K562 (cell line): Measurements from ENCODE around the gene MAPK8IP1. TPM values are rescaled to one million over a fixed set of nuclear protein-coding genes. Genes with fewer than 3 reads are reported as not detected.

ENCODE experiments used
- ATAC-seq: fragments of 200-7000 bp; cut with Tn5 transposase; 3 replicates; pipeline ENCODE4 v1.9.1; 2020; ENCODE audit warnings: moderate library complexity
- BruUV-seq: library from RNA; stranded (reverse); fragments of 400-500 nt; replicated peaks from 2 replicates; lab custom pipeline; 2021; lab: Mats Ljungman, UMichigan
- CTCF ChIA-PET: fragments of 300-600 bp; formaldehyde crosslinking; extraction: SDS; loops from one replicate; lab custom pipeline; 2021; ENCODE audit warnings: low intra/inter-chr PET ratio; lab: Yijun Ruan, JAX
- POLR2A ChIA-PET: fragments of 300-600, 350-650 bp; sonication (Branson Sonifier 250); formaldehyde crosslinking; extraction: SDS; loops from one replicate; lab custom pipeline; 2021; ENCODE audit warnings: antibody characterized with exemption, inconsistent platforms; lab: Yijun Ruan, JAX
- DNase-seq, 4 experiments: peaks; one replicate each; pipeline versions ENCODE4 v3.0.0 to v3.0.0-alpha.2; 2011 to 2018; ENCODE audit warnings: low spot score in 3 of 4, mixed read lengths in 3 of 4; ENCODE audit errors: extremely low read depth in 1 of 4
- FAIRE-seq: peaks from 2 replicates; lab custom pipeline; 2011; peaks lifted over from hg19 to GRCh38; lab: Jason Lieb, UNC
- H2AFZ ChIP-seq: 2 replicates; pipeline ENCODE4 v1.6.0; 2011; ENCODE audit warnings: low read depth, low read length, control low read depth, inconsistent platforms
- H3K27ac ChIP-seq: fragments of 200-600 bp; 3 replicates; pipeline ENCODE4 v1.8.0; 2011; ENCODE audit warnings: low read depth, mild to moderate bottlenecking, control low read depth, inconsistent platforms, low read length, moderate library complexity, mixed read lengths; ENCODE audit errors: extremely low read depth
- H3K27me3 ChIP-seq, 2 experiments: fragments of 300-600 bp in 1 of 2; 2 replicates in 1 of 2; 3 replicates in 1 of 2; pipeline versions ENCODE4 v1.6.0 to v1.8.0; 2011; ENCODE audit warnings: inconsistent platforms in 2 of 2, low read length in 2 of 2, mild to moderate bottlenecking in 1 of 2, mixed read lengths in 1 of 2, moderate library complexity in 1 of 2; ENCODE audit not compliant: control insufficient read depth in 2 of 2, insufficient read depth in 2 of 2
- H3K36me3 ChIP-seq: fragments of 300-600 bp; 3 replicates; pipeline ENCODE4 v1.8.0; 2011; ENCODE audit warnings: mild to moderate bottlenecking, low read length, inconsistent platforms; ENCODE audit not compliant: control insufficient read depth, insufficient read depth
- H3K4me1 ChIP-seq, 2 experiments: fragments of 200-600 bp in 1 of 2; replicated peaks in 1 of 2; 2 replicates in 1 of 2; 3 replicates in 1 of 2; pipeline versions ENCODE4 v1.5.1 to v1.8.0; 2011; ENCODE audit warnings: inconsistent platforms in 2 of 2, low read length in 2 of 2, mild to moderate bottlenecking in 1 of 2, mixed read lengths in 1 of 2, moderate library complexity in 1 of 2; ENCODE audit not compliant: control insufficient read depth in 2 of 2, insufficient read depth in 2 of 2
- H3K4me2 ChIP-seq: 2 replicates; pipeline ENCODE4 v1.6.1; 2011; ENCODE audit warnings: low read length, control low read depth, inconsistent platforms, mixed read lengths; ENCODE audit not compliant: insufficient read depth
- H3K4me3 ChIP-seq: fragments of 200-600 bp; sonication (generic), shearing (Covaris generic); 2 replicates; pipeline ENCODE4 v1.5.1; 2016; ENCODE audit warnings: control low read depth, inconsistent platforms
- H3K79me2 ChIP-seq: fragments of 200-600 bp; 3 replicates; pipeline ENCODE4 v1.8.0; 2011; ENCODE audit warnings: low read length, inconsistent platforms; ENCODE audit not compliant: control insufficient read depth, insufficient read depth
- H3K9ac ChIP-seq, 2 experiments: 2 replicates each; pipeline versions ENCODE4 v1.6.0 to v1.6.1; 2011; ENCODE audit warnings: low read depth in 2 of 2, low read length in 2 of 2, control low read depth in 1 of 2, inconsistent platforms in 1 of 2, mild to moderate bottlenecking in 1 of 2, mixed read lengths in 1 of 2; ENCODE audit not compliant: insufficient read depth in 1 of 2
- H3K9me1 ChIP-seq: one replicate; pipeline ENCODE4 v1.6.0; 2011; ENCODE audit warnings: inconsistent platforms, mild to moderate bottlenecking, low read length, moderate library complexity; ENCODE audit not compliant: control insufficient read depth, insufficient read depth
- H3K9me3 ChIP-seq: replicated peaks from 2 replicates; pipeline ENCODE4 v1.5.1; 2011; ENCODE audit warnings: low read depth, low read length, inconsistent platforms; ENCODE audit not compliant: control insufficient read depth, insufficient read depth
- H4K20me1 ChIP-seq: replicated peaks from 2 replicates; pipeline ENCODE4 v1.6.1; 2011; ENCODE audit warnings: low read length, inconsistent platforms, mixed read lengths; ENCODE audit not compliant: control insufficient read depth, insufficient read depth
- TRIM25 ChIP-seq: fragments of 450-650 bp; IDR thresholded peaks from 2 replicates; pipeline ENCODE4 v1.7.0; 2016; ENCODE audit warnings: borderline replicate concordance
- ZNF12 ChIP-seq: sonication (generic); formaldehyde crosslinking; IDR thresholded peaks from 2 replicates; pipeline ENCODE4 v1.4.0; 2020; ENCODE audit warnings: mild to moderate bottlenecking, missing genetic modification reagents
- ZNF324 ChIP-seq: fragments of 250-450 bp; sonication (Bioruptor Pico); IDR thresholded peaks from 2 replicates; pipeline ENCODE4 v1.4.0; 2020; ENCODE audit warnings: mild to moderate bottlenecking
- ZNF398 ChIP-seq: fragments of 250-450 bp; sonication (Bioruptor Pico); IDR thresholded peaks from 2 replicates; pipeline ENCODE4 v1.8.0; 2021; ENCODE audit warnings: moderate library complexity, mild to moderate bottlenecking, inconsistent platforms
- WGBS: fragments of 100-300 bp; shearing (Covaris generic); methylation state at CpG from one replicate; pipeline ENCODE4 v1.1.6; 2016; ENCODE audit warnings: low coverage, mixed read lengths; ENCODE audit not compliant: insufficient coverage; ENCODE audit errors: missing lambda C conversion rate; 5-methylcytosine and 5-hydroxymethylcytosine counted together
- in situ Hi-C: fragments of 300-500 bp; cut with MboI; formaldehyde crosslinking; loops from 4 replicates; pipeline ENCODE4 v1.15.0; 2018; ENCODE audit warnings: inconsistent platforms, mixed read lengths
- intact Hi-C: fragments of 100-400 bp; cut with micrococcal nuclease; formaldehyde crosslinking; loops from 2 replicates; pipeline ENCODE4 v1.14.2; 2022
- polyA plus RNA-seq, 8 experiments: library from polyadenylated mRNA; depleted of rRNA in 4 of 8; stranded (reverse) in 5 of 8; unstranded in 3 of 8; fragments of >200 nt; fragmentation: Nextera tagmentation in 2 of 8; fragmentation: Illumina TruSeq in 1 of 8; extraction: Ambion mirVana in 2 of 8; extraction: Trizol in 1 of 8; gene quantifications; 2 replicates each; pipeline versions ENCODE4 v1.2.1 to v1.2.3, GENCODE V29; 2011 to 2014; ENCODE audit warnings: inconsistent platforms in 1 of 8, missing spikeins in 1 of 8
- total RNA-seq, 7 experiments: library from RNA; depleted of rRNA in 6 of 7; stranded (reverse); fragments of >200 nt in 6 of 7; fragmentation: Illumina TruSeq in 2 of 7; extraction: Trizol in 2 of 7; gene quantifications; 2 replicates each; pipeline versions ENCODE4 v1.2.1 to v1.2.3, GENCODE V29; 2011 to 2021; ENCODE audit warnings: low replicate concordance in 1 of 7
- TF ChIP-seq, protein P1 (sequence below): fragments of 450-650 bp; IDR thresholded peaks from 2 replicates; pipeline ENCODE4 v1.6.1; 2016; ENCODE audit warnings: borderline replicate concordance
- TF ChIP-seq, protein P2 (sequence below): fragments of 450-650 bp; IDR thresholded peaks from 2 replicates; pipeline ENCODE4 v1.6.1; 2016; ENCODE audit warnings: mild to moderate bottlenecking

Gene MAPK8IP1
- total and polyA plus RNA-seq, 9 of the 15 experiments (the other 6 are each of a cell fraction or from before 2014, with no cell fraction given) = 0.13 to 6.9 (median 2.5) TPM

DNA sequence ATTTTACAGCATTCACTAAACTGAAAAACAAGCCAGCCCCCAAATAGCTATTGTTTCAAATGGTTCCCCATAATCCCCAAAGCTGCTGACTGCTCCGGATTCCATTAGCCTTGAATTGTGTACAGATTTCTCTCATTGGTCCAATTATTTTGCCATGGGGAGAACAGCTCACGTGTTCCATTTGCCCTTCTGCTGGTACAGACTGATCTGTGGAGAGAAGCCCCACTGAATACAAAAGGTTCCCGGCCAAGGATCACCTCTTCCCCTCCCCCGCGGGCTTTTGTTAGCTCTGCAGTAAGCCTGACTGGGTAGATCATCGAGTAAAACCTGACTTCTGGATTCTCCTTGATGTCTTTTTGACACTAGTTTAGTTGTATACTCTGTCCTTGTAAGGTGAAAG lies 9.1 kb upstream of the MAPK8IP1 start:
- BruUV-seq = no TSS peak
- Histone ChIP-seq H3K4me3 (no peak overlapping the region), H3K4me2 (no peak overlapping the region), H3K4me1 (peaks cover 11 to 22% of the 10 kb centered on the region in 2 experiments), H3K9me3 (no peaks in the 10 kb centered on the region), H3K27me3 (no peaks in the 10 kb centered on the region), H3K9ac (no peak overlapping the region), H3K79me2 (no peaks in the 10 kb centered on the region), H3K36me3 (peaks cover 64% of the 10 kb centered on the region), H3K27ac (no peak overlapping the region), H3K9me1 (no peaks in the 10 kb centered on the region), H2AFZ (no peak overlapping the region), H4K20me1 (peaks cover 12% of the 10 kb centered on the region)
- DNase-seq (no peak), ATAC-seq (no peak), FAIRE-seq (no peak)
- intact Hi-C loops (loop anchor here (10.0 kb wide), 1 partner anchor 68 kb away; no protein-coding TSS in a partner anchor), in situ Hi-C loops (no loop called here)
- ChIA-PET POLR2A (interaction anchor here (0.8 to 4.4 kb wide), 2 partner anchors 15 to 127 kb away, joined by 3 to 21 read pairs; no protein-coding TSS in a partner anchor), CTCF (no interaction called here)
- 81% methylated on average over 6 of the region's 6 CpGs for WGBS
- TF ChIP-seq ZNF12 (CRISPR knock-in tag) = no peak

DNA sequence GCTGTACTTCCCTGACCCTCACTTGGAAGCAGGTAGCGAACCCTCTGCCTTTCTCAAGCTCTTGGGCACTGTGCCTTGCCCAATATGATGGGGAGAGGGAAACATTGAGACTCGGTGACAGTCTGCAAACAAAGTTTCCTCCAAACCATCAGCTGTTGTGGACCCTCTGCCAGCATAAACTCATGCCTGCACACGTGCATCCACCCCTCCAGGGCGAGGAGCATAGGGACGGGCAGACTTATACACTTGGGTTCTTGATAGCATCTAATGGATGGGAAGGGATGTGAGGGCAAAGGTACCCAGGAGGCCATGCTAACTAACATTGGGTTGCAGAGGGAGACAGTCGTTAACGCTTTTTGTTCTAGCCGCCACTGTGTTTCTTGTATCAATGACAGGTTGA lies 8.2 kb upstream of the MAPK8IP1 start:
- no peak for FAIRE-seq
- Histone ChIP-seq H2AFZ (no peak overlapping the region), H3K36me3 (peaks cover 64% of the 10 kb centered on the region), H3K9me1 (no peaks in the 10 kb centered on the region), H3K79me2 (no peaks in the 10 kb centered on the region), H4K20me1 (peaks cover 11% of the 10 kb centered on the region), H3K4me3 (no peak overlapping the region), H3K27me3 (no peaks in the 10 kb centered on the region), H3K9me3 (no peaks in the 10 kb centered on the region), H3K27ac (no peak overlapping the region), H3K4me1 (peaks cover 11 to 22% of the 10 kb centered on the region in 2 experiments), H3K4me2 (no peak overlapping the region), H3K9ac (no peak overlapping the region)
- BruUV-seq = no TSS peak
- 82% methylated on average over 8 of the region's 8 CpGs for WGBS
- in situ Hi-C loops = no loop called here
- POLR2A ChIA-PET = interaction anchor here (0.6 to 0.7 kb wide), 2 partner anchors 53 to 1264 kb away, joined by 3 read pairs; no protein-coding TSS in a partner anchor
- intact Hi-C loops = loop anchor here (10.0 kb wide), 1 partner anchor 68 kb away; no protein-coding TSS in a partner anchor
- no peak for DNase-seq
- CTCF ChIA-PET = interaction anchor here (0.6 kb wide), 1 partner anchor 211 kb away, joined by 3 read pairs; no protein-coding TSS in a partner anchor
- no peak for ATAC-seq
- TF ChIP-seq ZNF324 (CRISPR knock-in tag) = no peak
- TF ChIP-seq TRIM25 = no peak
- TF ChIP-seq, protein P1, sequence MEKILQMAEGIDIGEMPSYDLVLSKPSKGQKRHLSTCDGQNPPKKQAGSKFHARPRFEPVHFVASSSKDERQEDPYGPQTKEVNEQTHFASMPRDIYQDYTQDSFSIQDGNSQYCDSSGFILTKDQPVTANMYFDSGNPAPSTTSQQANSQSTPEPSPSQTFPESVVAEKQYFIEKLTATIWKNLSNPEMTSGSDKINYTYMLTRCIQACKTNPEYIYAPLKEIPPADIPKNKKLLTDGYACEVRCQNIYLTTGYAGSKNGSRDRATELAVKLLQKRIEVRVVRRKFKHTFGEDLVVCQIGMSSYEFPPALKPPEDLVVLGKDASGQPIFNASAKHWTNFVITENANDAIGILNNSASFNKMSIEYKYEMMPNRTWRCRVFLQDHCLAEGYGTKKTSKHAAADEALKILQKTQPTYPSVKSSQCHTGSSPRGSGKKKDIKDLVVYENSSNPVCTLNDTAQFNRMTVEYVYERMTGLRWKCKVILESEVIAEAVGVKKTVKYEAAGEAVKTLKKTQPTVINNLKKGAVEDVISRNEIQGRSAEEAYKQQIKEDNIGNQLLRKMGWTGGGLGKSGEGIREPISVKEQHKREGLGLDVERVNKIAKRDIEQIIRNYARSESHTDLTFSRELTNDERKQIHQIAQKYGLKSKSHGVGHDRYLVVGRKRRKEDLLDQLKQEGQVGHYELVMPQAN = no peak
- TF ChIP-seq, protein P2, sequence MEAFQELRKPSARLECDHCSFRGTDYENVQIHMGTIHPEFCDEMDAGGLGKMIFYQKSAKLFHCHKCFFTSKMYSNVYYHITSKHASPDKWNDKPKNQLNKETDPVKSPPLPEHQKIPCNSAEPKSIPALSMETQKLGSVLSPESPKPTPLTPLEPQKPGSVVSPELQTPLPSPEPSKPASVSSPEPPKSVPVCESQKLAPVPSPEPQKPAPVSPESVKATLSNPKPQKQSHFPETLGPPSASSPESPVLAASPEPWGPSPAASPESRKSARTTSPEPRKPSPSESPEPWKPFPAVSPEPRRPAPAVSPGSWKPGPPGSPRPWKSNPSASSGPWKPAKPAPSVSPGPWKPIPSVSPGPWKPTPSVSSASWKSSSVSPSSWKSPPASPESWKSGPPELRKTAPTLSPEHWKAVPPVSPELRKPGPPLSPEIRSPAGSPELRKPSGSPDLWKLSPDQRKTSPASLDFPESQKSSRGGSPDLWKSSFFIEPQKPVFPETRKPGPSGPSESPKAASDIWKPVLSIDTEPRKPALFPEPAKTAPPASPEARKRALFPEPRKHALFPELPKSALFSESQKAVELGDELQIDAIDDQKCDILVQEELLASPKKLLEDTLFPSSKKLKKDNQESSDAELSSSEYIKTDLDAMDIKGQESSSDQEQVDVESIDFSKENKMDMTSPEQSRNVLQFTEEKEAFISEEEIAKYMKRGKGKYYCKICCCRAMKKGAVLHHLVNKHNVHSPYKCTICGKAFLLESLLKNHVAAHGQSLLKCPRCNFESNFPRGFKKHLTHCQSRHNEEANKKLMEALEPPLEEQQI = no peak
- no peak for TF ChIP-seq ZNF398 (CRISPR knock-in tag)
